Urinary bladder (tissue), 4 donors: ENCODE data around the gene CSN3. TPM values are rescaled to one million over a fixed set of nuclear protein-coding genes. Genes with fewer than 3 reads are reported as not detected.

Experiments used
- DNase-seq: peaks from one replicate; pipeline ENCODE4 v3.0.0-alpha.2; 2015; ENCODE audit errors: extremely low spot score
- H3K27ac ChIP-seq: one replicate; pipeline ENCODE4 v1.5.1; 2013; ENCODE audit warnings: low read depth, mild to moderate bottlenecking, moderate library complexity
- H3K36me3 ChIP-seq: one replicate; pipeline ENCODE4 v1.6.1; 2013; ENCODE audit warnings: mild to moderate bottlenecking, moderate library complexity; ENCODE audit not compliant: insufficient read depth
- H3K4me1 ChIP-seq: one replicate; pipeline ENCODE4 v1.6.1; 2013; ENCODE audit warnings: mild to moderate bottlenecking, moderate library complexity; ENCODE audit not compliant: insufficient read depth
- H3K4me3 ChIP-seq: one replicate; pipeline ENCODE4 v1.5.1; 2013; ENCODE audit warnings: low read depth, low read length
- WGBS: extraction: QIAGEN DNeasy Blood & Tissue Kit; methylation state at CpG from one replicate; pipeline ENCODE4 v1.1.7; 2013; 5-methylcytosine and 5-hydroxymethylcytosine counted together
- polyA plus RNA-seq: library from polyadenylated mRNA; stranded (reverse); fragments of 200-250 nt; gene quantifications from one replicate; pipeline ENCODE4 v1.2.3, GENCODE V29; 2013
- total RNA-seq: library from RNA; depleted of rRNA; stranded (reverse); fragments of >200 nt; gene quantifications from one replicate; pipeline ENCODE4 v1.2.3, GENCODE V29; 2014
- donor health status: healthy with polysubstance abuse.
- donor health status: healthy.

The CSN3 gene
- total and polyA plus RNA-seq, 2 donors: not detected

GRCh38 chr4:70239884-70240591 is 2.4 kb upstream of the CSN3 start:
- H3K4me3 ChIP-seq: no peak overlapping the region
- H3K27ac ChIP-seq: no peak overlapping the region
- no peaks in the 10 kb centered on the region for H3K4me1 ChIP-seq
- 23% methylated on average over 5 of the region's 5 CpGs for WGBS
- DNase-seq: no peak
- H3K36me3 ChIP-seq: no peaks in the 10 kb centered on the region

DNA sequence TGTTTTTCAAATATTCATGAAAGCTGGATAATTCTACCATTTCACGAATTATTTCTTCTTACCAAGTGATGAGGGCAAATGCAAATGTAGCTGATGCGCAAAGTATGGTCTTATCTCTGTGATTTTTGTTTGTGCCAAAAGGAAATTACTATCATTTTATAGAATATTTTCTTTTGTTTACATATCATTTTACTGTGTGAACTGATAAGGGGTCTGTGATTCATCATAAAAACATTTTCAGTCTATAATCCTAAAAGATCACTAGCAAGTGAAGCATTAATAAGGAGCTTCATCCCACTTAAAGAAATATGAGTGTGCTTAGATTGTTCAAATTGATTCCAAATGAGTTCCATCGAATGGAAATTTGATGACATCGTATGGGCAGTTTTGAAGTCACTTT is 694 bp downstream of the CSN3 start:
- H3K27ac ChIP-seq: no peak overlapping the region
- H3K36me3 ChIP-seq: no peaks in the 10 kb centered on the region
- no peak for DNase-seq
- 54% methylated on average over 4 of the region's 4 CpGs for WGBS
- no peak overlapping the region for H3K4me3 ChIP-seq
- no peaks in the 10 kb centered on the region for H3K4me1 ChIP-seq

DNA sequence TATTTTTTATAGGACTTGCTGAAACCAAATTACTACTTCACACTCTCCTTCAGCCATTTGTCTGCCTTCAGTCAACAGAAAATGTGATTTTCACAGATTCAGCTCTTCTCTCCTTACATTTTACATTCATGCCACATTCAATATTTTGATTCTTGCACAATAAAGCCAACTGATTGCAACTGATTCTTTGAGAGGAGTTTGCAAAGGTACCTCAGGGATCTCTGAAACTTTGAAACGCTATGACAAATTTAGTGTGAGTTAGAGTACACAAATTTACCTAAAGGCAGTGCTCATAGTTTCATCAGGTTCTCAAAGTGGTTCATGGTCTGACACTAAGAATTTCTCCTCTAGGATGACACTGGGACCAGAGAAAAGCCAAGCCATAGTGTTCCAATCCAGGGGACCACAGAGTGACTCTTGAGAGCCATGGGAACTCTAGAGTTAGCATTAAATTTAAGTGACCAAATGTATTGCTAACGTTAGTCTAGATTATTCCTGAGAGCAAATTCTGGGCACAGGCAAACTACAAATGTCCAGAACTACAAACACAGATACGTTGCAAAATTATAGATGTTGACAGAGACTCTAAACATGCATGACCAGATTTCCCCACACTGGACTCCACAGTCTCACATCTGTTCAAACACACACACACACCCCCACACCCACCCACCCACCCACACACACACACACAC is 9.0 kb downstream of the CSN3 start:
- whole genome bisulfite sequencing: 63% methylated on average over 3 of the region's 3 CpGs
- DNase-seq: no peak
- Histone ChIP-seq H3K4me3 (no peak overlapping the region), H3K27ac (no peak overlapping the region), H3K4me1 (no peaks in the 10 kb centered on the region), H3K36me3 (no peaks in the 10 kb centered on the region)

- no peaks in the 10 kb centered on the region for H3K36me3 ChIP-seq
- WGBS: 67% methylated on average over 1 of the region's 1 CpG
- no peak overlapping the region for H3K4me3 ChIP-seq
- H3K4me1 ChIP-seq: no peaks in the 10 kb centered on the region
- DNase-seq: no peak
- H3K27ac ChIP-seq: no peak overlapping the region
Observed at GRCh38 chr4:70251945-70252277, 9.5 kb downstream of the CSN3 start.

DNA sequence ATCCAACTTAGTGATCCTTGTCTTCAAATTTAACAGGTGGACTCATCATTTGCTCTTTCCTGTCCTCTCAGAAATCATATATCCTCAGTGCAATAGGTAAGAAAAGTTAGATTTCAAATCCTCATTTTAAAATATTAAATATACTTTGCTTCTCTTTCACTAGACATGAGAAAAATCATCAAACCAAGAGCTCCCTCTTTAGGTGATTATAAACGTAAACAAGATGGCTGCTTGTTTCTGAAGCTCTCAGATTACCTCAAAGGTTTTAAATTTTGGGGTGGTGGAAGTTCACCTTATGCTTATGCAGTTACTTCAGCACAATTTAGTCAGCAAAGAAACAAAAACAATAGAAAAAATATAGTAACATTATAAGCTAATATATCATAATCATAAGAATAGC is 27.3 kb downstream of the CSN3 start:
- H3K4me3 ChIP-seq: no peak overlapping the region
- DNase-seq: no peak
- WGBS: 14% methylated on average over 1 of the region's 1 CpG

GRCh38 chr4:70277121-70277520 is 34.7 kb downstream of the CSN3 start:
- DNase-seq: no peak
- H3K4me1 ChIP-seq: no peaks in the 10 kb centered on the region
- no peak overlapping the region for H3K4me3 ChIP-seq
- no peak overlapping the region for H3K27ac ChIP-seq
- 97% methylated on average over 2 of the region's 2 CpGs for WGBS
- no peaks in the 10 kb centered on the region for H3K36me3 ChIP-seq

More for the DNA sequence above, 27.3 kb downstream of the CSN3 start:
- no peak overlapping the region for H3K27ac ChIP-seq
- no peaks in the 10 kb centered on the region for H3K4me1 ChIP-seq
- H3K36me3 ChIP-seq: no peaks in the 10 kb centered on the region

DNA sequence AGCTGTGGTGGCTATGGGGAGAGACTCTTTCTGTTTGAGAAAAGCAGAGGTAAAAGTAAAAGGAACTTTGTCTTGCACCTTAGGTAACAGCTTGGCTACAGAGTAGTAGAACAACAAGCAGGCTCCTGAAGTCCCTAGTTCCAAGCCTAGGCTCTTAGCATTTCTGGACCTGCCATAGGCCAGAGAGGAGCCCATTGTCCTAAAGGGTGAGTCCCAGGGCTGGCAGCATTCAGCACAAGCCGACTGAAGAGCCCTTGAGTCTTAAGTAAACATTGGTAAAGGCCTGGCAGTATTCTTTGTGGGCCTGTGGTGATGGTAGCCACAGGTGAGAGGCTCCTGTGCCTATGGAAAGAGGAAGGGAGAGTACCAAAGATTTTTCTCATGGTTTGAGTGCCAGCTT is 38.2 kb downstream of the CSN3 start:
- H3K27ac ChIP-seq: no peak overlapping the region
- no peak overlapping the region for H3K4me3 ChIP-seq
- no peak for DNase-seq
- WGBS: 57% methylated on average over 1 of the region's 1 CpG
- H3K4me1 ChIP-seq: no peaks in the 10 kb centered on the region
- H3K36me3 ChIP-seq: no peaks in the 10 kb centered on the region

DNA sequence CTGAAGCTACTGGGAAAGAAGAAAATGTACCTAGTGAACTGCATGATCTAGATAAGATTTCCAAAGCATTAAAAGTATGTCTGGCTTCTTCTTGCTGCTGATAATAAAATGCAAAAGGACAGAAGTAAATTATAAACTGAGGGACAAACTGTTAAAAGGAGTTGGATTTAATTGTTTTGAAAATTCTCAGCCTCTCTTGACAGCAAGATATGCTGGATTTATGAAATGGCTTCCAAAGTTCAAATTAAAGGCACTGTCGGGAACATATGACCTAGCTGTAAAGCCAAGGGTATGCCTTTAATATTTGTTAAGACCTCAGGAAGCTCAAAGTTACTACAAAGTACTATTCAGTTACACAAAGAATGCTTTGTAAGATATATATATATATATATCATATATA is 46.3 kb downstream of the CSN3 start:
- H3K4me1 ChIP-seq: no peaks in the 10 kb centered on the region
- no peaks in the 10 kb centered on the region for H3K36me3 ChIP-seq
- H3K4me3 ChIP-seq: no peak overlapping the region
- H3K27ac ChIP-seq: no peak overlapping the region
- WGBS: 17% methylated on average over 1 of the region's 1 CpG
- DNase-seq: no peak

- no peak overlapping the region for H3K4me3 ChIP-seq
- no peaks in the 10 kb centered on the region for H3K4me1 ChIP-seq
- no peaks in the 10 kb centered on the region for H3K36me3 ChIP-seq
- no peak for DNase-seq
- WGBS: 82% methylated on average over 2 of the region's 2 CpGs
- H3K27ac ChIP-seq: no peak overlapping the region
Observed at GRCh38 chr4:70291341-70291740, 48.9 kb downstream of the CSN3 start.

DNA sequence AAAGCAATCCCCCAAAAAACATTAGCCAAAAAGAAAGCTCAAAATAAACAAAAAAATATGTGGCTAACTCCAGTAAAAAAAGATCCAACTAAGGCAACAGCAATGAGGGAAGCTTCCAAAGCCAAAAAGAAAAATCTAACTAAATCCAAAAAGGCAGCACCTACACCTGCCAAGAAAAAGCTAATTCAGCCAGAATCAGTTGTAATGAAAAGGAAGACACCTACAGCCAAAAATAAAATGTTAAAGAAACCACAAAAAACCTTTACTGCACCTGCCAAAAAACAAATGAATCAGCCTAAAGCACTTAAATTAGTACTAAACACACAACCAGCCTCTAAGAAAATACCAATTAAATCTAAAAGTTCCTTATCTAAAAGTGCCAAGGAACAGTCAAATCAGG is 55.2 kb downstream of the CSN3 start:
- no peaks in the 10 kb centered on the region for H3K36me3 ChIP-seq
- H3K27ac ChIP-seq: no peak overlapping the region
- no peak overlapping the region for H3K4me3 ChIP-seq
- DNase-seq: no peak
- H3K4me1 ChIP-seq: no peaks in the 10 kb centered on the region

GRCh38 chr4:70298051-70298450 is 55.7 kb downstream of the CSN3 start:
- 21% methylated on average over 1 of the region's 1 CpG for WGBS
- H3K36me3 ChIP-seq: no peaks in the 10 kb centered on the region
- no peak overlapping the region for H3K27ac ChIP-seq
- no peak overlapping the region for H3K4me3 ChIP-seq
- no peak for DNase-seq
- H3K4me1 ChIP-seq: no peaks in the 10 kb centered on the region

- H3K4me3 ChIP-seq: no peak overlapping the region
- no peaks in the 10 kb centered on the region for H3K36me3 ChIP-seq
- no peak for DNase-seq
- H3K27ac ChIP-seq: no peak overlapping the region
- no peaks in the 10 kb centered on the region for H3K4me1 ChIP-seq
- WGBS: 98% methylated on average over 2 of the region's 2 CpGs
Observed at GRCh38 chr4:70299643-70300042, 57.2 kb downstream of the CSN3 start.

- H3K4me3 ChIP-seq: no peak overlapping the region
- no peak for DNase-seq
- WGBS: 94% methylated on average over 4 of the region's 4 CpGs
- H3K4me1 ChIP-seq: no peaks in the 10 kb centered on the region
- no peaks in the 10 kb centered on the region for H3K36me3 ChIP-seq
- no peak overlapping the region for H3K27ac ChIP-seq
Observed at GRCh38 chr4:70300215-70300614, 57.8 kb downstream of the CSN3 start.
